Measurements from ENCODE around the gene ULK4. TPM values are rescaled to one million over a fixed set of nuclear protein-coding genes. Genes with fewer than 3 reads are reported as not detected.

Gene ULK4
- total and polyA plus RNA-seq, 2 of the 8 experiments (the other 6 are each of a cell fraction or from before 2014, with no cell fraction given): 3.0 to 10.8 TPM

- POLR2A ChIA-PET (ENCODE audit: partially characterized antibody): no interaction called here
- TF ChIP-seq FOSL1 (IDR thresholded peaks at IDR 0.05; ENCODE audit: insufficient read depth, low read depth, low read length) (no peak), CTBP2 (IDR thresholded peaks at IDR 0.05; ENCODE audit: borderline replicate concordance, insufficient read depth, insufficient read length, low read length) (no peak), MAFK (IDR thresholded peaks at IDR 0.05; ENCODE audit: low read depth, low read length) (no peak), SIX5 (IDR thresholded peaks at IDR 0.05; ENCODE audit: low read depth, low read length) (no peak)
These were observed 256.0 kb downstream of the ULK4 start for GRCh38 chr3:41705893-41706292.

More at GRCh38 chr3:41705893-41706292, 256.0 kb downstream of the ULK4 start:
- H3K23ac ChIP-seq (ENCODE audit: insufficient read length): no peak overlapping the region
- DNase-seq (ENCODE audit: low read depth in 1 of 2, low spot score in 2 of 2) (no peak), FAIRE-seq (no peak)
- CTCF ChIA-PET (ENCODE audit: partially characterized antibody): no interaction called here
- H3K4ac ChIP-seq (replicated peaks; ENCODE audit: insufficient read length, low read depth, low read length): no peak overlapping the region
- H4K8ac ChIP-seq (ENCODE audit: extremely low read depth, insufficient read depth, low read length): no peak overlapping the region
- H3K79me2 ChIP-seq (ENCODE audit: control insufficient read depth in 1 of 2, insufficient read depth in 2 of 2, low read length in 2 of 2): no peaks in the 10 kb centered on the region
- 0 out of 2 replicates have a peak, but pooled peaks cover 2% of the 10 kb centered on the region for H3K23me2 ChIP-seq (ENCODE audit: low read depth, low read length)
- H3K4me2 ChIP-seq (ENCODE audit: insufficient read depth in 1 of 2, low read depth in 2 of 2, low read length in 2 of 2): no peak overlapping the region
- no peak overlapping the region for H2BK20ac ChIP-seq (ENCODE audit: low read length)
- H3K4me3 ChIP-seq (ENCODE audit: extremely low read depth in 1 of 4, insufficient read depth in 2 of 4, low read depth in 3 of 4, low read length in 4 of 4): no peak overlapping the region
- H2BK5ac ChIP-seq (ENCODE audit: low read depth, low read length): no peak overlapping the region
- H3K14ac ChIP-seq (ENCODE audit: insufficient read length): no peak overlapping the region
- H3K9ac ChIP-seq (replicated peaks in 1 of 4; ENCODE audit: extremely low read depth in 1 of 4, low read depth in 3 of 4, low read length in 3 of 4): no peak overlapping the region
- no peak overlapping the region for H2AFZ ChIP-seq (ENCODE audit: low read length)
- no peak overlapping the region for H2BK120ac ChIP-seq (replicated peaks; ENCODE audit: low read depth, low read length)
- no peak overlapping the region for H3K18ac ChIP-seq (ENCODE audit: extremely low read depth, low read length)
- H3K56ac ChIP-seq (replicated peaks; ENCODE audit: insufficient read length, low read depth, low read length): no peak overlapping the region
- H4K91ac ChIP-seq (replicated peaks; ENCODE audit: insufficient read length, low read length): no peak overlapping the region
- no peak overlapping the region for H2AK5ac ChIP-seq (ENCODE audit: low read depth, low read length)
- 90% methylated on average over 7 of the region's 7 CpGs; no CpG with 5 or more reads in 1 of the 2 experiments for WGBS, 2 experiments (ENCODE audit: extremely low coverage in 1 of 2, insufficient coverage in 1 of 2, insufficient read length in 1 of 2, insufficient replicate concordance in 2 of 2, low coverage in 1 of 2, low lambda C conversion rate in 2 of 2, missing lambda C conversion rate in 1 of 2)
- H2BK12ac ChIP-seq (ENCODE audit: low read depth, low read length): no peak overlapping the region
- no peak overlapping the region for H3K27ac ChIP-seq (ENCODE audit: low read depth, low read length)
- H4K5ac ChIP-seq (ENCODE audit: insufficient read length, low read depth, low read length): no peak overlapping the region
- H3K9me3 ChIP-seq (ENCODE audit: insufficient read depth in 2 of 2, low read depth in 1 of 2, low read length in 1 of 2): no peaks in the 10 kb centered on the region
- H2BK15ac ChIP-seq (ENCODE audit: low read length): no peak overlapping the region
- H3K79me1 ChIP-seq (ENCODE audit: low read depth, low read length): no peaks in the 10 kb centered on the region
- H3K36me3 ChIP-seq (ENCODE audit: control insufficient read depth in 2 of 4, insufficient read depth in 4 of 4, low read length in 3 of 4): no peaks in the 10 kb centered on the region
- no peaks in the 10 kb centered on the region for H3K27me3 ChIP-seq (replicated peaks in 1 of 4; ENCODE audit: control insufficient read depth in 3 of 4, extremely low read depth in 1 of 4, insufficient read depth in 3 of 4, low read length in 3 of 4)
- peaks cover 1 to 2% (median 1%) of the 10 kb centered on the region in 4 experiments; a peak in 5 of 7 replicates for H3K4me1 ChIP-seq (replicated peaks in 1 of 4; ENCODE audit: control insufficient read depth in 3 of 4, insufficient read depth in 4 of 4, low read length in 3 of 4)
- no peaks in the 10 kb centered on the region for H4K20me1 ChIP-seq (replicated peaks in 1 of 2; ENCODE audit: control insufficient read depth in 1 of 2, insufficient read depth in 2 of 2, low read length in 2 of 2)

Measured in H1 (cell line).